Activated naive CD8-positive, alpha-beta T cell (primary cell): ENCODE data around the gene COL6A2.

Experiments
- H3K27ac Mint-ChIP-seq: one replicate; pipeline ENCODE4 v1.8.0; 2021; ENCODE audit warnings: mixed read lengths
- H3K27me3 Mint-ChIP-seq: one replicate; pipeline ENCODE4 v1.8.0; 2021; ENCODE audit warnings: mixed read lengths
- H3K36me3 Mint-ChIP-seq: one replicate; pipeline ENCODE4 v1.8.0; 2021; ENCODE audit warnings: mixed read lengths
- H3K4me1 Mint-ChIP-seq: one replicate; pipeline ENCODE4 v1.8.0; 2021; ENCODE audit warnings: low read depth, mixed read lengths
- H3K4me3 Mint-ChIP-seq: one replicate; pipeline ENCODE4 v1.8.0; 2021; ENCODE audit warnings: mild to moderate bottlenecking, mixed read lengths
- H3K9me3 Mint-ChIP-seq: one replicate; pipeline ENCODE4 v1.8.0; 2021; ENCODE audit warnings: low read depth, mixed read lengths

COL6A2 gene

GRCh38 chr21:46118316-46119143 is 20.6 kb downstream of the COL6A2 start:
- Mint-ChIP-seq H3K4me3 (no peak overlapping the region), H3K36me3 (peaks cover 2% of the 10 kb centered on the region), H3K27me3 (no peaks in the 10 kb centered on the region), H3K4me1 (no peaks in the 10 kb centered on the region), H3K27ac (no peak overlapping the region), H3K9me3 (no peaks in the 10 kb centered on the region)

- Mint-ChIP-seq H3K4me1 (no peaks in the 10 kb centered on the region), H3K4me3 (no peak overlapping the region), H3K9me3 (no peaks in the 10 kb centered on the region), H3K36me3 (peaks cover 4% of the 10 kb centered on the region), H3K27me3 (no peaks in the 10 kb centered on the region), H3K27ac (no peak overlapping the region)
Measured at GRCh38 chr21:46119144-46119636, 21.3 kb downstream of the COL6A2 start.

- Mint-ChIP-seq H3K4me3 (no peak overlapping the region), H3K36me3 (peaks cover 3% of the 10 kb centered on the region), H3K9me3 (no peaks in the 10 kb centered on the region), H3K27me3 (no peaks in the 10 kb centered on the region), H3K4me1 (no peaks in the 10 kb centered on the region), H3K27ac (no peak overlapping the region)
Measured at GRCh38 chr21:46119637-46120271, 21.8 kb downstream of the COL6A2 start.

- no peaks in the 10 kb centered on the region for H3K4me1 Mint-ChIP-seq
- H3K27me3 Mint-ChIP-seq, result no peaks in the 10 kb centered on the region
- H3K27ac Mint-ChIP-seq, result no peak overlapping the region
- peaks cover 2% of the 10 kb centered on the region for H3K36me3 Mint-ChIP-seq
- H3K4me3 Mint-ChIP-seq, result no peak overlapping the region
- H3K9me3 Mint-ChIP-seq, result no peaks in the 10 kb centered on the region
Measured at GRCh38 chr21:46120301-46121285, 22.7 kb downstream of the COL6A2 start.

GRCh38 chr21:46121286-46122221 is 23.6 kb downstream of the COL6A2 start:
- no peak overlapping the region for H3K4me3 Mint-ChIP-seq
- no peaks in the 10 kb centered on the region for H3K4me1 Mint-ChIP-seq
- H3K27ac Mint-ChIP-seq, result no peak overlapping the region
- H3K9me3 Mint-ChIP-seq, result no peaks in the 10 kb centered on the region
- no peaks in the 10 kb centered on the region for H3K27me3 Mint-ChIP-seq
- H3K36me3 Mint-ChIP-seq, result peaks cover 2% of the 10 kb centered on the region

- Mint-ChIP-seq H3K27ac (no peak overlapping the region), H3K9me3 (no peaks in the 10 kb centered on the region), H3K36me3 (peaks cover 2% of the 10 kb centered on the region), H3K27me3 (no peaks in the 10 kb centered on the region), H3K4me3 (no peak overlapping the region), H3K4me1 (no peaks in the 10 kb centered on the region)
Measured at GRCh38 chr21:46122237-46122671, 24.3 kb downstream of the COL6A2 start.

- no peak overlapping the region for H3K4me3 Mint-ChIP-seq
- H3K9me3 Mint-ChIP-seq, result no peaks in the 10 kb centered on the region
- H3K36me3 Mint-ChIP-seq, result peaks cover 2% of the 10 kb centered on the region
- no peaks in the 10 kb centered on the region for H3K4me1 Mint-ChIP-seq
- H3K27me3 Mint-ChIP-seq, result no peaks in the 10 kb centered on the region
- no peak overlapping the region for H3K27ac Mint-ChIP-seq
Measured at GRCh38 chr21:46122758-46123683, 25.1 kb downstream of the COL6A2 start.

- Mint-ChIP-seq H3K4me3 (no peak overlapping the region), H3K4me1 (no peaks in the 10 kb centered on the region), H3K27ac (no peak overlapping the region), H3K27me3 (no peaks in the 10 kb centered on the region), H3K36me3 (peaks cover 2% of the 10 kb centered on the region), H3K9me3 (no peaks in the 10 kb centered on the region)
Measured at GRCh38 chr21:46124083-46124925, 26.4 kb downstream of the COL6A2 start.

- Mint-ChIP-seq H3K9me3 (no peaks in the 10 kb centered on the region), H3K27ac (no peak overlapping the region), H3K4me3 (no peak overlapping the region), H3K27me3 (no peaks in the 10 kb centered on the region), H3K4me1 (no peaks in the 10 kb centered on the region), H3K36me3 (peaks cover 2% of the 10 kb centered on the region)
Measured at GRCh38 chr21:46124926-46125845, 27.3 kb downstream of the COL6A2 start.

- Mint-ChIP-seq H3K9me3 (no peaks in the 10 kb centered on the region), H3K27me3 (no peaks in the 10 kb centered on the region), H3K27ac (no peak overlapping the region), H3K4me3 (no peak overlapping the region), H3K36me3 (peaks cover 2% of the 10 kb centered on the region), H3K4me1 (no peaks in the 10 kb centered on the region)
Measured at GRCh38 chr21:46125846-46126301, 28.0 kb downstream of the COL6A2 start.

GRCh38 chr21:46126309-46127238 is 28.7 kb downstream of the COL6A2 start:
- no peak overlapping the region for H3K27ac Mint-ChIP-seq

More at GRCh38 chr21:46126309-46127238, 28.7 kb downstream of the COL6A2 start:
- H3K4me3 Mint-ChIP-seq, result no peak overlapping the region
- peaks cover 2% of the 10 kb centered on the region for H3K36me3 Mint-ChIP-seq
- H3K27me3 Mint-ChIP-seq, result no peaks in the 10 kb centered on the region
- no peaks in the 10 kb centered on the region for H3K9me3 Mint-ChIP-seq
- H3K4me1 Mint-ChIP-seq, result no peaks in the 10 kb centered on the region
